Measurements from ENCODE around the gene BDNF.
"Not testable (repeated sequence)": the region's sequence is repeated elsewhere in the genome, so short reads cannot be mapped to it uniquely, and the experiment has no call there.

The BDNF gene

DNA sequence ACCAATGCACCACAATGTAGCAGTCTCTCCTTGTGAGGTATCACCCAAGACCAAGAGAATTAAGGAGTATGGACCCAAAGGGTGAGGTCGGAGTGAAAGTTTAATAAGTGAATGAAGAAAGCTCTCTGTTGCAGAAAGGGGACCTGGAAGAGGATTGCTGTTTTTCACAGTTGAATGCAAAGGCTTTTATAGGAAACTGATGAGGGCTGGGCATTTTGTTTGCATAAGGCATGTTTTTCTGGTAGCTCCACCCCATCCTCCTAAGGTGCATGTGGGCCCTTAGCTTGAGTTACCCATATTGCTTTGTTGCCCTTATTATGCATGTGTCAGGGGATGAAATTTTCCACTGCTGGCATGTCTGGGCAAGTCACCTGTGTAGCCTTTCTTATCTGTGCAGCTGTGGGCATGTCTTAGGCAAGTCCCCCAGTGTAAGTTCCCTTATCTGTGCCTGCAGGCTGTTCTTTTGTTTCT, 64.7 kb downstream of the BDNF start:
- TF ChIP-seq, protein P1, sequence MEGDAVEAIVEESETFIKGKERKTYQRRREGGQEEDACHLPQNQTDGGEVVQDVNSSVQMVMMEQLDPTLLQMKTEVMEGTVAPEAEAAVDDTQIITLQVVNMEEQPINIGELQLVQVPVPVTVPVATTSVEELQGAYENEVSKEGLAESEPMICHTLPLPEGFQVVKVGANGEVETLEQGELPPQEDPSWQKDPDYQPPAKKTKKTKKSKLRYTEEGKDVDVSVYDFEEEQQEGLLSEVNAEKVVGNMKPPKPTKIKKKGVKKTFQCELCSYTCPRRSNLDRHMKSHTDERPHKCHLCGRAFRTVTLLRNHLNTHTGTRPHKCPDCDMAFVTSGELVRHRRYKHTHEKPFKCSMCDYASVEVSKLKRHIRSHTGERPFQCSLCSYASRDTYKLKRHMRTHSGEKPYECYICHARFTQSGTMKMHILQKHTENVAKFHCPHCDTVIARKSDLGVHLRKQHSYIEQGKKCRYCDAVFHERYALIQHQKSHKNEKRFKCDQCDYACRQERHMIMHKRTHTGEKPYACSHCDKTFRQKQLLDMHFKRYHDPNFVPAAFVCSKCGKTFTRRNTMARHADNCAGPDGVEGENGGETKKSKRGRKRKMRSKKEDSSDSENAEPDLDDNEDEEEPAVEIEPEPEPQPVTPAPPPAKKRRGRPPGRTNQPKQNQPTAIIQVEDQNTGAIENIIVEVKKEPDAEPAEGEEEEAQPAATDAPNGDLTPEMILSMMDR (IDR thresholded peaks at IDR 0.05; ENCODE audit: insufficient read depth, low read length, poor library complexity, severe bottlenecking), result no peak
- Histone ChIP-seq H3K4me3 (replicated peaks; ENCODE audit: low read depth, low read length) (no peak overlapping the region), H3K36me3 (ENCODE audit: control insufficient read depth, insufficient read depth, low read length) (no peaks in the 10 kb centered on the region), H3K27me3 (replicated peaks; ENCODE audit: control insufficient read depth, insufficient read depth, low read length) (no peaks in the 10 kb centered on the region)
- DNase-seq (ENCODE audit: extremely low read depth, insufficient read length), result no peak

DNA sequence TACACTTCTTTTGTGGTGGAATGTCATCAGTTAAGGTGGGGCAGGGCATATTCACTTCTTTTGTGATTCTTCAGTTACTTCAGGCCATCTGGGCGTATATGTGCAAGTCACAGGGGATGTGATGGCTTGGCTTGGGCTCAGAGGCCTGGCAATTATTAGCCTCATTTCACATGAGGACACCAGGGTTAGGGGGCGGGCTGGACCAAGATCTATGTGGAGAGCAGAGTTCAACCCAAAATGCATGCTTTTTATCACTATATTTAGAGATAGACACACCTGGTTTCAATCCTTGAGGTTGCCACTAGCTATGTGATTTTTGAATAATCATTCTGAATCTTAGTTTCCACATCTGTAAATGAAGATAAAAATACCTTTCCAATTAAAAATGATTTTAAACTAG, 65.5 kb downstream of the BDNF start:
- DNase-seq (ENCODE audit: extremely low read depth, insufficient read length); H3K4me3 ChIP-seq (replicated peaks; ENCODE audit: low read depth, low read length); H3K27me3 ChIP-seq (replicated peaks; ENCODE audit: control insufficient read depth, insufficient read depth, low read length); H3K36me3 ChIP-seq (ENCODE audit: control insufficient read depth, insufficient read depth, low read length): not testable (repeated sequence)

DNA sequence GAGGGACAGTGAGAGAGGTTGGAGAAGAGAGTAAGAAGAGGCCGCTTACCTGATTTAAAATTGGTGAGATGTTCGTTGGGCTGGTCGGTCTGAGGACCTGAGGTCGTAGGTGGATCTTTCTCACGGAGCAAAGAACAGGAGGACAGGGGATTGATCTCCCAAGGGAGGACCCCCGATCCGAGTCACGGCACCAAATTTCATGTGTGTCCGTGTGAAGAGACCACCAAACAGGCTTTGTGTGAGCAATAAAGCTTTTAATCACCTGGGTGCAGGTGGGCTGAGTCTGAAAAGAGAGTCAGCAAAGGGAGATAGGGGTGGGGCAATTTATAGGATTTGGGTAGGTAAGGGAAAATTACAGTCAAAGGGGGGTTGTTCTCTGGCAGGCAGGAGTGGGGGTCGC, 66.0 kb downstream of the BDNF start:
- not testable (repeated sequence) for DNase-seq (ENCODE audit: extremely low read depth, insufficient read length); H3K4me3 ChIP-seq (replicated peaks; ENCODE audit: low read depth, low read length)

DNA sequence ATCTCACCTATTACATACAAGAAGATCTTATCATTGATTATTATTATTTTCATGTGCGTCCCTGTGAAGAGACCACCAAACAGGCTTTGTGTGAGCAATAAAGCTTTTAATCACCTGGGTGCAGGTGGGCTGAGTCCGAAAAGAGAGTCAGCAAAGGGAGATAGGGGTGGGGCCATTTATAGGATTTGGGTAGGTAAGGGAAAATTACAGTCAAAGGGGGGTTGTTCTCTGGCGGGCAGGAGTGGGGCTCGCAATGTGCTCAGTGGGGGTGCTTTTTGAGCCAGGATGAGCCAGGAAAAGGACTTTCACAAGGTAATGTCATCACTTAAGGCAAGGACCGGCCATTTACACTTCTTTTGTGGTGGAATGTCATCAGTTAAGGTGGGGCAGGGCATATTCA, 71.2 kb downstream of the BDNF start:
- not testable (repeated sequence) for DNase-seq (ENCODE audit: extremely low read depth, insufficient read length); H3K4me3 ChIP-seq (replicated peaks; ENCODE audit: low read depth, low read length); H3K27me3 ChIP-seq (replicated peaks; ENCODE audit: control insufficient read depth, insufficient read depth, low read length)

More for the DNA sequence above, 66.0 kb downstream of the BDNF start:
- not testable (repeated sequence) for H3K36me3 ChIP-seq (ENCODE audit: control insufficient read depth, insufficient read depth, low read length); H3K27me3 ChIP-seq (replicated peaks; ENCODE audit: control insufficient read depth, insufficient read depth, low read length)

DNA sequence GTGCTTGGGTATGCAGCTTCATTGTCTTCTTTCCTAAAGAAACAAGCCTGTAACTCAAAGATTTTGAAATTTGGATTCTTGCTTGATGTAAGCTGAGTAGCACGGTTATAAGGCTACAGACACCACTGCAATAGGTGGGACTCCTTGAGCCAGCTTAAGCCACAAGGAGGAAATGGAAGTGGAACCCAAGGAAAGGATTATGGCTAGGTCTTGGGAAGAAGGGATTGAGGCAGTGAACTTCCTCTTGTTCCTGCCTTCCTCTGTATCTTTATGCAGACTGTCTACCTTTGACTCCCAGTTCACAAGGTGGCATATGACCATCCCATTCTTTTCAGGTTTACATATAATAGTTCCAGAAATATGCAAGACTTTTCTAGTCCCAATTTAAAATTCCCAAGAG, 72.3 kb downstream of the BDNF start:
- no peaks in the 10 kb centered on the region for H3K27me3 ChIP-seq (replicated peaks; ENCODE audit: control insufficient read depth, insufficient read depth, low read length)
- H3K36me3 ChIP-seq (ENCODE audit: control insufficient read depth, insufficient read depth, low read length), result no peaks in the 10 kb centered on the region
- H3K4me3 ChIP-seq (replicated peaks; ENCODE audit: low read depth, low read length), result no peak overlapping the region
- TF ChIP-seq, protein P1 (IDR thresholded peaks at IDR 0.05; ENCODE audit: insufficient read depth, low read length, poor library complexity, severe bottlenecking), result no peak
- no peak for DNase-seq (ENCODE audit: extremely low read depth, insufficient read length)

More for the DNA sequence above, 71.2 kb downstream of the BDNF start:
- H3K36me3 ChIP-seq (ENCODE audit: control insufficient read depth, insufficient read depth, low read length), result not testable (repeated sequence)

DNA sequence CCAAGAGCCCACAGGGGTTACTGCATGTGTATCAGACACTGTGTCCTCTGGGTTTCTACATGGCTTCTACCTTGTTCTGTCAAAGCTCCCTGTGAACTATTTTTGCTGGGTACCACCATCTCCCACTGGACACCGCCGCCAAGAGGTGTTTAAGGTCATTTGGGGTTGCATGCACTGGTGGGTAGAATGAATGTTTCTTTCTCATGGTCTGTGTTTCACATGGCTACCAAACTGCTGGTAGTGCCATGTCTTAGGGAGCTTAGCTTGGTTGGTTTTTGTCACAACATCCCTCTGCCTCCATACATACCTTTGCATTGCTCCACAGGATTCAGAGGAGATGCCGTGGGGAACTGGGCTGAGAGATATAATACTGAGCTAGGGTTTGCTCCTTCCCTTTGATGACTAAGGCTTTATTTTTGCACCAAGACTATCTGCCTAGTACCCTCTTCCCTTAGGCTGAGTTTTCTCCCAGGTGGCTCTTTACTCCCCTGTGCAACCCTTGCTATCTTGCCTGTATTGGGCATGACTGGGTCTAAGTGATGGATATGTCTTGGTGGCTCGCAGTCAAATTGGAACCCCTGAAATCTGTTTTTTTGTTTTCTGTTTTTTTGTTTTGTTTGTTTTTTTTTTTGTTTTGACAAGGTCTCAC, 73.2 kb downstream of the BDNF start:
- TF ChIP-seq, protein P1 (IDR thresholded peaks at IDR 0.05; ENCODE audit: insufficient read depth, low read length, poor library complexity, severe bottlenecking), result no peak
- no peak for DNase-seq (ENCODE audit: extremely low read depth, insufficient read length)
- Histone ChIP-seq H3K4me3 (replicated peaks; ENCODE audit: low read depth, low read length) (no peak overlapping the region), H3K36me3 (ENCODE audit: control insufficient read depth, insufficient read depth, low read length) (no peaks in the 10 kb centered on the region), H3K27me3 (replicated peaks; ENCODE audit: control insufficient read depth, insufficient read depth, low read length) (no peaks in the 10 kb centered on the region)

DNA sequence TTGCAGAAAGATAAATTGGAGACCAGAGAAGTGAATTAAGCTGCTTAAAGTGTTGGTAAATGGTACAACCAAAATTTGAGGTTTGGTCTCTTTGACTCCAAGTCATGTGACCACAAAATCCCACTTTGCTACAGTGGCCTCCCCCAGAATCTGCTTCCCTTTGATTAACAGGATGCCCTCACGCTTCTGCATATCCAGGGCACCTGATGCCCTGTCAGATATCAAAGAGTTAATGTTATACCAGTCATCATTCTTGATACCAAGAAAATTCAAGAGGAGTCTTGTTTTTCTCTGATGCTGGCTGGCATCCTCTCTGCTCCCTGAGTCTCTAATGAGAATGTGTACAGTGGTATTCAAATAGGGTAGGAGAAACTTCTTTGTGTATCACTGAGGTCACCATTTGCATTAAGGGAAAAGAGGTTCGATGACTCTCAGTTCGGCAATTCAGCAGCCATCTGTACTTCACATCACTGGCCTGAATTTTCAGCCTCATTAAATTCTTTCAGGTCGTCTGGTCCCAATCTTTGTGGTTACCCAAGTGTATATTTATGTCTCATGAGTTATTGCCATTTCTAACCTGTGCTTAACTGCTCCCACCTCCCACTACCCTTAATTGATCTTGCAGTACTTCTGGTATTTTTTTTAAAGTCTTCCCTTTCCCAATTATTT, 73.9 kb downstream of the BDNF start:
- H3K4me3 ChIP-seq (replicated peaks; ENCODE audit: low read depth, low read length), result no peak overlapping the region
- TF ChIP-seq, protein P1 (IDR thresholded peaks at IDR 0.05; ENCODE audit: insufficient read depth, low read length, poor library complexity, severe bottlenecking), result no peak
- H3K36me3 ChIP-seq (ENCODE audit: control insufficient read depth, insufficient read depth, low read length), result no peaks in the 10 kb centered on the region
- DNase-seq (ENCODE audit: extremely low read depth, insufficient read length), result no peak
- no peaks in the 10 kb centered on the region for H3K27me3 ChIP-seq (replicated peaks; ENCODE audit: control insufficient read depth, insufficient read depth, low read length)

All from GM06990 (cell line).